ENCODE measurements around the gene GSTA5. TPM values are rescaled to one million over a fixed set of nuclear protein-coding genes. Genes with fewer than 3 reads are reported as not detected.
A peak's percentile ranks its signal among the peaks of the same experiment; 100 is the strongest.
"Not testable (repeated sequence)": the region's sequence is repeated elsewhere in the genome, so short reads cannot be mapped to it uniquely, and the experiment has no call there.

Gene GSTA5
- total RNA-seq, 4 donors from 2014 or later, result not detected

GRCh38 chr6:52820198-52820597 is 20.4 kb downstream of the GSTA5 start:
- TF ChIP-seq CTCF (IDR thresholded peaks at IDR 0.05) (no peak), POLR2A (IDR thresholded peaks at IDR 0.05) (no peak), POLR2AphosphoS5 (IDR thresholded peaks at IDR 0.05) (no peak), EP300 (IDR thresholded peaks at IDR 0.05) (no peak)
- no peak for ATAC-seq
- WGBS, 2 donors (ENCODE audit: low coverage in 1 of 2), result 61 to 81% methylated on average over 2 of the region's 2 CpGs

GRCh38 chr6:52815167-52816092 is 25.2 kb downstream of the GSTA5 start:
- H3K4me1 ChIP-seq, result peaks cover 0 to 3% (median 0%) of the 10 kb centered on the region in 3 donors
- no peak overlapping the region for H3K4me3 ChIP-seq
- no peaks in the 10 kb centered on the region for H3K27me3 ChIP-seq
- peak; percentile 55 for ATAC-seq
- H3K36me3 ChIP-seq, result no peaks in the 10 kb centered on the region
- H3K27ac ChIP-seq, result no peak overlapping the region
- WGBS, 2 donors (ENCODE audit: low coverage in 1 of 2), result 30 to 52% methylated on average over 4 to 7 of the region's 15 CpGs
- TF ChIP-seq POLR2A (IDR thresholded peaks at IDR 0.05) (no peak), POLR2AphosphoS5 (IDR thresholded peaks at IDR 0.05) (no peak), EP300 (IDR thresholded peaks at IDR 0.05) (no peak), CTCF (IDR thresholded peaks at IDR 0.05) (peak; percentile 13 to 65 (median 30))
- no peaks in the 10 kb centered on the region for H3K9me3 ChIP-seq

More at GRCh38 chr6:52820198-52820597, 20.4 kb downstream of the GSTA5 start:
- H3K4me1 ChIP-seq, result peaks cover 0 to 2% (median 0%) of the 10 kb centered on the region in 3 donors
- H3K27ac ChIP-seq, result no peak overlapping the region
- H3K36me3 ChIP-seq, result no peaks in the 10 kb centered on the region
- peaks cover 0 to 7% (median 0%) of the 10 kb centered on the region in 3 donors for H3K9me3 ChIP-seq
- H3K27me3 ChIP-seq, result no peaks in the 10 kb centered on the region
- H3K4me3 ChIP-seq, result no peak overlapping the region

GRCh38 chr6:52814545-52814944 is 26.1 kb downstream of the GSTA5 start:
- WGBS, 2 donors (ENCODE audit: low coverage in 1 of 2), result 62% methylated on average over 3 of the region's 3 CpGs; no CpG with 5 or more reads in 1 of the 2 donors
- not testable (repeated sequence) for H3K27ac ChIP-seq, H3K27me3 ChIP-seq, H3K36me3 ChIP-seq, H3K9me3 ChIP-seq, H3K4me1 ChIP-seq, H3K4me3 ChIP-seq, ATAC-seq

- 62 to 80% methylated on average over 4 of the region's 4 CpGs for whole genome bisulfite sequencing, 2 donors (ENCODE audit: low coverage in 1 of 2)
- not testable (repeated sequence) for H3K4me3 ChIP-seq, H3K9me3 ChIP-seq, H3K27me3 ChIP-seq, H3K27ac ChIP-seq, H3K36me3 ChIP-seq, H3K4me1 ChIP-seq, ATAC-seq
These were observed 30.8 kb downstream of the GSTA5 start for GRCh38 chr6:52809777-52810176.

- H3K27me3 ChIP-seq, result no peaks in the 10 kb centered on the region
- no peak overlapping the region for H3K27ac ChIP-seq
- no peak overlapping the region for H3K4me3 ChIP-seq
- no peak for ATAC-seq
- H3K36me3 ChIP-seq, result no peaks in the 10 kb centered on the region
- no peaks in the 10 kb centered on the region for H3K4me1 ChIP-seq
- no peaks in the 10 kb centered on the region for H3K9me3 ChIP-seq
- TF ChIP-seq CTCF (IDR thresholded peaks at IDR 0.05) (no peak), POLR2A (IDR thresholded peaks at IDR 0.05) (no peak)
- WGBS, 2 donors (ENCODE audit: low coverage in 1 of 2), result 85 to 89% methylated on average over 5 of the region's 5 CpGs
These were observed 32.0 kb downstream of the GSTA5 start for GRCh38 chr6:52808660-52809059.

GRCh38 chr6:52803668-52804255 is 36.9 kb downstream of the GSTA5 start, which contains the start of gene GSTA1:
Gene GSTA1 (minus strand): TSS chr6:52803816. CDS start chr6:52799267, 4,549 bp downstream.
- H3K27ac ChIP-seq, H3K27me3 ChIP-seq, ATAC-seq, H3K36me3 ChIP-seq, H3K4me3 ChIP-seq, H3K9me3 ChIP-seq, H3K4me1 ChIP-seq: not testable (repeated sequence)
- WGBS, 2 donors (ENCODE audit: low coverage in 1 of 2), result 40 to 46% methylated on average over 5 of the region's 5 CpGs

All from gastroesophageal sphincter (tissue), 4 donors.